Measurements from ENCODE around the gene CSRNP3.

The CSRNP3 gene

DNA sequence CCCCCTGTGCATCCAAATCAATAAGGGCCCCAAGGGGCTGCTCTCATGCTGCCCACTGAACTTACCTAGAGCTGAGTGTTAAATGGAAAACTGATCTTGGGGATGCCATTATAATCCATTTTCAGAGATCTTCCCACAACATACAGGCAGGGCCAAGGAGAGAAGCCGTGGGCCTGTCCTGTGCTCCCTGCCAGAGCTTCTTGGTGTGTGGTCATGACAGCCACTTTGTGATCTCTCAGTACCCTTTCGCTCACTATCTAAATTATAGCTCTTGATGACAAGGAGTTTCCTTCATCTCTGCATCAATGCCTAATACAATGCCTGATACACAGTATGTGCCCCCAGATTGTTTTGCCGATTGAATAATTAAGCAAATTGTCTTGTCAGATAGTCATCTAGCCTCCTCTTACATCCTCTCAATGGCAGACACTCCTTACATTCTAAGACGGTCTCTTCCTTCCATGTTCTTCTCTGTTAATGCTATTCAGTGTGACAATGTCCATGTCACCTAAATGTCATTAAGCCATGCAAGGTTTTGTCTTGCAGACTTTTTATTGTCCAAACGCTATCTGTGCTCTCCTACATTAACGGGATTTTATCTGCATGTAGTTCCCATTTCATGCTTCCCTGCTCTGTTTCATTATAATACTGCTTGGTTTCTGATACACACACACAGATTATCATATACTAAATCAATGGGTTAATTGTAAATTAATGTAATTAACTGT, 5.9 kb downstream of the CSRNP3 start:
- Histone ChIP-seq H3K27ac (no peak overlapping the region), H3K4me2 (no peak overlapping the region), H4K20me1 (no peaks in the 10 kb centered on the region), H3K4me3 (no peak overlapping the region), H3K27me3 (no peaks in the 10 kb centered on the region), H3K36me3 (no peaks in the 10 kb centered on the region), H3K9ac (no peak overlapping the region), H3K9me3 (replicated peaks in 1 of 11) (no peaks in the 10 kb centered on the region), H3K4me1 (0 out of 20 replicates have a peak, but pooled peaks cover 0 to 5% (median 0%) of the 10 kb centered on the region in 10 experiments)
- TF ChIP-seq Cebpa-rat (IDR thresholded peaks at IDR 0.05) = no peak

DNA sequence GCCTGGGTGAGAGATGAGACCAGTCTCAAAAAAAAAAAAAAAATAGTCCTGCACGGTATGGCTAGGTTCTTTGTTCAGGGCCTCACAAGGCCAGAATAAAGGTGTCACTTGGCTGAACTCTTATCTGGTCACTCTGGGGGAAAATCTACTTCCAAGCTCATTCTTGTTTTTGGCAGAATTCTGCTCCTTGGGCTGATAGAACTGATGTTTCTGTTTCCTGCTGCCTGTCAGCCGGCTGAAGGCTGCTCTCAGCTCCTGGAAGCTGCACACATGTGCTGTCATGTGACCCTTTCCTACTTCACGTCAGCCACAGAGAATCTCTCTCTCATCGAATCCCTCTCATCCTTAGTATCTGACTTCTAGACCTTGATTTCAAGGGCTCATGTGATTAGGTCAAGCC, 10.4 kb downstream of the CSRNP3 start:
- H3K9me3 ChIP-seq (replicated peaks in 1 of 11) = no peaks in the 10 kb centered on the region
- H3K9ac ChIP-seq = no peak overlapping the region
- no peak for TF ChIP-seq Cebpa-rat (IDR thresholded peaks at IDR 0.05)
- no peaks in the 10 kb centered on the region for H3K36me3 ChIP-seq
- H3K4me2 ChIP-seq = no peak overlapping the region
- H3K27ac ChIP-seq = no peak overlapping the region
- no peaks in the 10 kb centered on the region for H3K4me1 ChIP-seq
- H4K20me1 ChIP-seq = no peaks in the 10 kb centered on the region
- H3K27me3 ChIP-seq = no peaks in the 10 kb centered on the region
- H3K4me3 ChIP-seq = no peak overlapping the region

- Histone ChIP-seq H3K4me2 (no peak overlapping the region), H3K36me3 (no peaks in the 10 kb centered on the region)
Observed at GRCh38 chr2:165494573-165494972, 25.1 kb downstream of the CSRNP3 start.

GRCh38 chr2:165497659-165498317, 28.3 kb downstream of the CSRNP3 start:
- no peaks in the 10 kb centered on the region for H4K20me1 ChIP-seq
- no peak overlapping the region for H3K4me2 ChIP-seq
- no peaks in the 10 kb centered on the region for H3K36me3 ChIP-seq
- no peaks in the 10 kb centered on the region for H3K9me3 ChIP-seq (replicated peaks in 1 of 11)
- H3K27me3 ChIP-seq = no peaks in the 10 kb centered on the region
- no peak overlapping the region for H3K9ac ChIP-seq
- TF ChIP-seq Cebpa-rat (IDR thresholded peaks at IDR 0.05) = no peak
- no peak overlapping the region for H3K27ac ChIP-seq
- H3K4me1 ChIP-seq = no peaks in the 10 kb centered on the region
- no peak overlapping the region for H3K4me3 ChIP-seq

More at GRCh38 chr2:165494573-165494972, 25.1 kb downstream of the CSRNP3 start:
- Histone ChIP-seq H3K9me3 (replicated peaks in 1 of 11) (no peaks in the 10 kb centered on the region), H3K9ac (no peak overlapping the region), H3K27me3 (no peaks in the 10 kb centered on the region), H3K4me1 (no peaks in the 10 kb centered on the region), H3K27ac (no peak overlapping the region), H4K20me1 (no peaks in the 10 kb centered on the region), H3K4me3 (no peak overlapping the region)
- no peak for TF ChIP-seq Cebpa-rat (IDR thresholded peaks at IDR 0.05)

DNA sequence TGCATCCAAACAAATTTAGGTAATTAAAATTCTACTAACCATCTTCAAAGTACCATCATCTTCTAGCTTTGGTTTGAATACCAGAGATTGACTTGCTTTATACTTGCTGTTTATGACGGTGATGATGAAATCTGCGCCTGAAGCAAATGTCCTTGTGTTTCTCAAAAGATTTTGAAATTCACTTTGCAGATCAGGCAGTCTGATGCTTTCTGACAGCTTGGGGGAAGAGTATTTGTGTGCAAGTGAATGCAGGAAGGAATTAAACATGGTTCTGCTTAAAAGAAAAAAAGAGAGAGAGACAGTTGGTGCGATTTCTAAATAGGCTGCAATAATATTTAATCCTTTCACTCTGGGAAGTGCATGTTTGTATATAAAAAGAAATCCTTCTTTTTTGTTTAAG, 29.6 kb downstream of the CSRNP3 start:
- Histone ChIP-seq H3K4me1 (no peaks in the 10 kb centered on the region), H3K4me2 (no peak overlapping the region), H4K20me1 (no peaks in the 10 kb centered on the region), H3K9ac (no peak overlapping the region), H3K27me3 (no peaks in the 10 kb centered on the region), H3K9me3 (replicated peaks in 1 of 11) (no peaks in the 10 kb centered on the region), H3K27ac (no peak overlapping the region), H3K36me3 (no peaks in the 10 kb centered on the region), H3K4me3 (no peak overlapping the region)
- TF ChIP-seq Cebpa-rat (IDR thresholded peaks at IDR 0.05) = no peak

- Histone ChIP-seq H3K4me2 (no peak overlapping the region), H3K4me1 (no peaks in the 10 kb centered on the region), H3K9me3 (replicated peaks in 1 of 11) (no peaks in the 10 kb centered on the region), H3K36me3 (no peaks in the 10 kb centered on the region), H3K9ac (no peak overlapping the region), H3K4me3 (no peak overlapping the region), H3K27ac (no peak overlapping the region), H4K20me1 (no peaks in the 10 kb centered on the region), H3K27me3 (no peaks in the 10 kb centered on the region)
- TF ChIP-seq Cebpa-rat (IDR thresholded peaks at IDR 0.05) = no peak
Observed at GRCh38 chr2:165500001-165500400, 30.5 kb downstream of the CSRNP3 start.

DNA sequence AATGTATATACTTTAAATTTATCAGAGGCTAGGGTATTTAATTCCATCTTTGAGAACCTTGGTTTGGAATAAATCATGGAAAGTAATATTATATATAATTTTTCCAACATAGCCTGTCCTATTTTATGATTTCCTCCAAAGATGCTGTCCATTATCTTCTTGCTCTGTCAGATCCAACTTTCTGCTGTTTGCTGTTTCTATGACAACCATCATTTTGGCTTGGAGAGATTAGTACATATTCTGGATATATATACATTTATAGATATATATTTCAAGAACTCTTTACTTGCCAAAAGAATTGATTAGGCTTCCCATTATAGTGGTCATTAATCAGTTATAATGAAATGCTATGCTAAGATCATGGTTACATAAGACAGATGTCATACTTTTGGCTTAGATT, 31.3 kb downstream of the CSRNP3 start:
- H4K20me1 ChIP-seq = no peaks in the 10 kb centered on the region
- no peak overlapping the region for H3K4me3 ChIP-seq
- no peak for TF ChIP-seq Cebpa-rat (IDR thresholded peaks at IDR 0.05)
- no peaks in the 10 kb centered on the region for H3K27me3 ChIP-seq
- no peak overlapping the region for H3K9ac ChIP-seq
- no peaks in the 10 kb centered on the region for H3K4me1 ChIP-seq
- no peaks in the 10 kb centered on the region for H3K36me3 ChIP-seq
- H3K4me2 ChIP-seq = no peak overlapping the region
- H3K27ac ChIP-seq = no peak overlapping the region
- H3K9me3 ChIP-seq (replicated peaks in 1 of 11) = no peaks in the 10 kb centered on the region

GRCh38 chr2:165505514-165505913, 36.0 kb downstream of the CSRNP3 start:
- H3K4me1 ChIP-seq = no peaks in the 10 kb centered on the region
- TF ChIP-seq Cebpa-rat (IDR thresholded peaks at IDR 0.05) = no peak
- H3K9me3 ChIP-seq (replicated peaks in 1 of 11) = no peaks in the 10 kb centered on the region
- H3K4me2 ChIP-seq = no peak overlapping the region
- H3K4me3 ChIP-seq = no peak overlapping the region
- H3K27ac ChIP-seq = no peak overlapping the region
- H3K9ac ChIP-seq = no peak overlapping the region
- H3K27me3 ChIP-seq = no peaks in the 10 kb centered on the region
- H4K20me1 ChIP-seq = no peaks in the 10 kb centered on the region
- no peaks in the 10 kb centered on the region for H3K36me3 ChIP-seq

- Histone ChIP-seq H3K9ac (no peak overlapping the region), H3K4me3 (no peak overlapping the region), H3K4me1 (no peaks in the 10 kb centered on the region), H3K27me3 (no peaks in the 10 kb centered on the region), H4K20me1 (no peaks in the 10 kb centered on the region), H3K4me2 (no peak overlapping the region), H3K36me3 (no peaks in the 10 kb centered on the region), H3K27ac (no peak overlapping the region), H3K9me3 (replicated peaks in 1 of 11) (no peaks in the 10 kb centered on the region)
- no peak for TF ChIP-seq Cebpa-rat (IDR thresholded peaks at IDR 0.05)
Observed at GRCh38 chr2:165508927-165509326, 39.4 kb downstream of the CSRNP3 start.

DNA sequence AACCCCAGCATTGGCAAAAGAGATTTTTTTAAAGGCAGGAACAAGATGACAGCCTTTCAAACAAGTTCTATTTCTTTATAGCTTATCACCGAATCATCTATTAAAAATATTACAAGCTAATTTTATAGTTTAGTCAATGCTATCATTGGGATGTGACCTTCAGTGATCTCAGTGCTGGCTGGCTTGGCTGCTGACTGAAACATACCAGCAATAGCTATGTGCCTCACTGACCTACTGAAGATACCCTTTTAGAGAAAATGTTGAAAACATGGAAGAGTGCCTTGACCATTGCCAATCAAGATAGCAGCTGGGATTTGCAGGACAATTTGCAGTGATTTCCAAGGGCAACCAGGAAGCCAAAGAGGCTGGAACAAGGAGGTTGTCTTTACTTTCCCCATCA, 44.0 kb downstream of the CSRNP3 start:
- H3K9ac ChIP-seq = no peak overlapping the region
- no peak overlapping the region for H3K4me2 ChIP-seq
- no peak overlapping the region for H3K27ac ChIP-seq
- no peak overlapping the region for H3K4me3 ChIP-seq
- no peaks in the 10 kb centered on the region for H3K27me3 ChIP-seq
- no peaks in the 10 kb centered on the region for H4K20me1 ChIP-seq
- no peaks in the 10 kb centered on the region for H3K9me3 ChIP-seq (replicated peaks in 1 of 11)
- no peak for TF ChIP-seq Cebpa-rat (IDR thresholded peaks at IDR 0.05)
- H3K36me3 ChIP-seq = no peaks in the 10 kb centered on the region
- no peaks in the 10 kb centered on the region for H3K4me1 ChIP-seq
